Measurements from ENCODE around the gene GRM4. TPM values are rescaled to one million over a fixed set of nuclear protein-coding genes. Genes with fewer than 3 reads are reported as not detected.

The GRM4 gene
- total RNA-seq, 1 experiment from 2014 or later: 5.6 TPM

GRCh38 chr6:34161857-34162515 lies 16.1 kb upstream of the GRM4 start:
- H3K9ac ChIP-seq (ENCODE audit: extremely low read depth, insufficient read length, low read length): no peak overlapping the region
- whole genome bisulfite sequencing (ENCODE audit: extremely low coverage, insufficient read length, low lambda C conversion rate): no CpG with 5 or more reads among the region's 8 CpGs
- H3K27me3 ChIP-seq (ENCODE audit: insufficient read depth, low read length): no peaks in the 10 kb centered on the region; the same call in 1 of the 2 replicates
- H3K4me2 ChIP-seq (ENCODE audit: insufficient read depth, insufficient read length, low read length): no peak overlapping the region
- peaks cover 28% of the 10 kb centered on the region for H3K27me3 Mint-ChIP-seq (ENCODE audit: low read depth)
- H3K79me1 ChIP-seq (ENCODE audit: insufficient read depth, low read depth, low read length, poor library complexity, severe bottlenecking): no peaks in the 10 kb centered on the region
- no peak overlapping the region for H3K56ac ChIP-seq (ENCODE audit: insufficient read length, low read depth, low read length)
- H4K20me1 ChIP-seq (ENCODE audit: control insufficient read depth, insufficient read depth, insufficient read length): no peaks in the 10 kb centered on the region
- no peak overlapping the region for H3K4ac ChIP-seq (ENCODE audit: low read depth, low read length)
- H3K9me3 Mint-ChIP-seq: peaks cover 15 to 20% of the 10 kb centered on the region in 2 experiments
- H4K8ac ChIP-seq (replicated peaks; ENCODE audit: insufficient read length, low read depth, low read length): no peak overlapping the region
- no peaks in the 10 kb centered on the region for H3K23me2 ChIP-seq (ENCODE audit: insufficient read length, low read depth, low read length, poor library complexity, severe bottlenecking)
- no peak overlapping the region for H2BK120ac ChIP-seq (ENCODE audit: low read depth, low read length, poor library complexity, severe bottlenecking)
- no peaks in the 10 kb centered on the region for H3K79me2 ChIP-seq (ENCODE audit: insufficient read depth, low read length)
- H3K27ac Mint-ChIP-seq: peak overlapping the region in 1 of 3 experiments; percentile 15; a peak in 1 of 7 replicates
- H2AFZ ChIP-seq (ENCODE audit: low read length): no peak overlapping the region
- no peak overlapping the region for H2BK12ac ChIP-seq (ENCODE audit: insufficient read length, low read depth, low read length)
- H2BK20ac ChIP-seq (ENCODE audit: low read depth, low read length, poor library complexity, severe bottlenecking): no peak overlapping the region
- no peak overlapping the region for H2BK15ac ChIP-seq (ENCODE audit: low read depth, low read length)
- no peak overlapping the region for H3K18ac ChIP-seq (ENCODE audit: insufficient read length, low read depth, low read length)
- H3K23ac ChIP-seq (ENCODE audit: insufficient read length, low read depth, low read length): no peak overlapping the region
- TF ChIP-seq, protein P1, sequence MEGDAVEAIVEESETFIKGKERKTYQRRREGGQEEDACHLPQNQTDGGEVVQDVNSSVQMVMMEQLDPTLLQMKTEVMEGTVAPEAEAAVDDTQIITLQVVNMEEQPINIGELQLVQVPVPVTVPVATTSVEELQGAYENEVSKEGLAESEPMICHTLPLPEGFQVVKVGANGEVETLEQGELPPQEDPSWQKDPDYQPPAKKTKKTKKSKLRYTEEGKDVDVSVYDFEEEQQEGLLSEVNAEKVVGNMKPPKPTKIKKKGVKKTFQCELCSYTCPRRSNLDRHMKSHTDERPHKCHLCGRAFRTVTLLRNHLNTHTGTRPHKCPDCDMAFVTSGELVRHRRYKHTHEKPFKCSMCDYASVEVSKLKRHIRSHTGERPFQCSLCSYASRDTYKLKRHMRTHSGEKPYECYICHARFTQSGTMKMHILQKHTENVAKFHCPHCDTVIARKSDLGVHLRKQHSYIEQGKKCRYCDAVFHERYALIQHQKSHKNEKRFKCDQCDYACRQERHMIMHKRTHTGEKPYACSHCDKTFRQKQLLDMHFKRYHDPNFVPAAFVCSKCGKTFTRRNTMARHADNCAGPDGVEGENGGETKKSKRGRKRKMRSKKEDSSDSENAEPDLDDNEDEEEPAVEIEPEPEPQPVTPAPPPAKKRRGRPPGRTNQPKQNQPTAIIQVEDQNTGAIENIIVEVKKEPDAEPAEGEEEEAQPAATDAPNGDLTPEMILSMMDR (conservative IDR thresholded peaks at IDR 0.05): no peak
- peaks cover 3 to 4% of the 10 kb centered on the region in 2 experiments; a peak in 2 of 4 replicates for H3K4me1 Mint-ChIP-seq
- H2AK5ac ChIP-seq (ENCODE audit: insufficient read length, low read length): no peak overlapping the region
- H3T11ph ChIP-seq (ENCODE audit: low read length): no peak overlapping the region
- H3K36me3 Mint-ChIP-seq (ENCODE audit: insufficient read depth in 1 of 3, low read depth in 3 of 3): peaks cover 0 to 5% (median 3%) of the 10 kb centered on the region in 3 experiments; a peak in 5 of 7 replicates
- no peak overlapping the region for H3K14ac ChIP-seq (ENCODE audit: insufficient read depth, low read length)
- no peak for DNase-seq
- no peaks in the 10 kb centered on the region for H3K4me1 ChIP-seq (ENCODE audit: insufficient read depth, low read length)
- no peak overlapping the region for H4K5ac ChIP-seq (ENCODE audit: insufficient read length, low read depth, low read length)
- no peak overlapping the region for H4K91ac ChIP-seq (ENCODE audit: insufficient read length, low read depth, low read length)
- no peak overlapping the region for H2BK5ac ChIP-seq (ENCODE audit: insufficient read length, low read length)
- no peak overlapping the region for H3K4me3 Mint-ChIP-seq
- no peaks in the 10 kb centered on the region for H3K9me3 ChIP-seq (ENCODE audit: control insufficient read depth, low read depth, low read length)
- H3K27ac ChIP-seq (ENCODE audit: insufficient read length, low read depth, low read length): no peak overlapping the region

Data from H9 (cell line).